ENCODE data around the gene CRIM1.

The CRIM1 gene

GRCh38 chr2:36507408-36507812, 151.8 kb downstream of the CRIM1 start:
- ATAC-seq = peak; percentile 96
- TF ChIP-seq SNAI2 (CRISPR knock-in tag; IDR thresholded peaks at IDR 0.05) (no peak), ARNTL (CRISPR knock-in tag; IDR thresholded peaks at IDR 0.05; ENCODE audit: borderline replicate concordance, low read depth) (no peak), POU6F1 (CRISPR knock-in tag; IDR thresholded peaks at IDR 0.05; ENCODE audit: borderline replicate concordance, low read depth) (no peak), ZNF565 (CRISPR knock-in tag; conservative IDR thresholded peaks at IDR 0.05; ENCODE audit: low read depth) (no peak), ZNF8 (CRISPR knock-in tag; IDR thresholded peaks at IDR 0.05) (no peak), PATZ1 (CRISPR knock-in tag; IDR thresholded peaks at IDR 0.05; ENCODE audit: borderline replicate concordance) (no peak), ISL1 (CRISPR knock-in tag; IDR thresholded peaks at IDR 0.05) (no peak), CSDC2 (CRISPR knock-in tag; IDR thresholded peaks at IDR 0.05) (no peak), RARB (CRISPR knock-in tag; IDR thresholded peaks at IDR 0.05) (no peak), GLIS3 (CRISPR knock-in tag; IDR thresholded peaks at IDR 0.05) (no peak), ZFP30 (CRISPR knock-in tag; IDR thresholded peaks at IDR 0.05) (no peak), ZFP3 (CRISPR knock-in tag; IDR thresholded peaks at IDR 0.05) (no peak), ESRRG (CRISPR knock-in tag; IDR thresholded peaks at IDR 0.05) (no peak), CSRNP3 (CRISPR knock-in tag; IDR thresholded peaks at IDR 0.05) (no peak), PPARA (CRISPR knock-in tag; IDR thresholded peaks at IDR 0.05; ENCODE audit: borderline replicate concordance) (no peak), ZC3H10 (CRISPR knock-in tag; IDR thresholded peaks at IDR 0.05) (no peak)

- no peak for TF ChIP-seq TOX (CRISPR knock-in tag; IDR thresholded peaks at IDR 0.05; ENCODE audit: borderline replicate concordance)
- TF ChIP-seq ISL1 (CRISPR knock-in tag; IDR thresholded peaks at IDR 0.05) = no peak
- TF ChIP-seq ZNF70 (CRISPR knock-in tag; IDR thresholded peaks at IDR 0.05) = no peak
- no peak for TF ChIP-seq OSR1 (CRISPR knock-in tag; IDR thresholded peaks at IDR 0.05)
- TF ChIP-seq TCF4 (CRISPR knock-in tag; IDR thresholded peaks at IDR 0.05; ENCODE audit: borderline replicate concordance) = no peak
- no peak for TF ChIP-seq ZNF565 (CRISPR knock-in tag; conservative IDR thresholded peaks at IDR 0.05; ENCODE audit: low read depth)
- no peak for TF ChIP-seq GLIS3 (CRISPR knock-in tag; IDR thresholded peaks at IDR 0.05)
- TF ChIP-seq CREB5 (CRISPR knock-in tag; IDR thresholded peaks at IDR 0.05; ENCODE audit: low read depth) = no peak
- TF ChIP-seq ZNF8 (CRISPR knock-in tag; IDR thresholded peaks at IDR 0.05) = no peak
- TF ChIP-seq TSHZ2 (CRISPR knock-in tag; IDR thresholded peaks at IDR 0.05) = no peak
- no peak for TF ChIP-seq PPARA (CRISPR knock-in tag; IDR thresholded peaks at IDR 0.05; ENCODE audit: borderline replicate concordance)
- no peak for TF ChIP-seq ZFP3 (CRISPR knock-in tag; IDR thresholded peaks at IDR 0.05)
- TF ChIP-seq ZFP30 (CRISPR knock-in tag; IDR thresholded peaks at IDR 0.05) = no peak
- TF ChIP-seq BACH2 (CRISPR knock-in tag; IDR thresholded peaks at IDR 0.05; ENCODE audit: borderline replicate concordance) = no peak
- TF ChIP-seq RARB (CRISPR knock-in tag; IDR thresholded peaks at IDR 0.05) = no peak
- no peak for TF ChIP-seq PATZ1 (CRISPR knock-in tag; IDR thresholded peaks at IDR 0.05; ENCODE audit: borderline replicate concordance)
- no peak for ATAC-seq
These were observed 153.5 kb downstream of the CRIM1 start for GRCh38 chr2:36509075-36509474.
